HG02588 (cell line): ENCODE data around the gene ABR.
"Not testable (repeated sequence)": the region's sequence is repeated elsewhere in the genome, so short reads cannot be mapped to it uniquely, and the experiment has no call there.

Source experiments
- ATAC-seq: cut with Tn5 transposase; IDR thresholded peaks from one replicate; pipeline ENCODE4 v1.9.1; 2021; ENCODE audit warnings: mild to moderate bottlenecking, moderate library complexity; ENCODE audit not compliant: unreplicated experiment

ABR gene

GRCh38 chr17:1073963-1074625 lies 105.7 kb downstream of the ABR start:
- ATAC-seq = not testable (repeated sequence)

DNA sequence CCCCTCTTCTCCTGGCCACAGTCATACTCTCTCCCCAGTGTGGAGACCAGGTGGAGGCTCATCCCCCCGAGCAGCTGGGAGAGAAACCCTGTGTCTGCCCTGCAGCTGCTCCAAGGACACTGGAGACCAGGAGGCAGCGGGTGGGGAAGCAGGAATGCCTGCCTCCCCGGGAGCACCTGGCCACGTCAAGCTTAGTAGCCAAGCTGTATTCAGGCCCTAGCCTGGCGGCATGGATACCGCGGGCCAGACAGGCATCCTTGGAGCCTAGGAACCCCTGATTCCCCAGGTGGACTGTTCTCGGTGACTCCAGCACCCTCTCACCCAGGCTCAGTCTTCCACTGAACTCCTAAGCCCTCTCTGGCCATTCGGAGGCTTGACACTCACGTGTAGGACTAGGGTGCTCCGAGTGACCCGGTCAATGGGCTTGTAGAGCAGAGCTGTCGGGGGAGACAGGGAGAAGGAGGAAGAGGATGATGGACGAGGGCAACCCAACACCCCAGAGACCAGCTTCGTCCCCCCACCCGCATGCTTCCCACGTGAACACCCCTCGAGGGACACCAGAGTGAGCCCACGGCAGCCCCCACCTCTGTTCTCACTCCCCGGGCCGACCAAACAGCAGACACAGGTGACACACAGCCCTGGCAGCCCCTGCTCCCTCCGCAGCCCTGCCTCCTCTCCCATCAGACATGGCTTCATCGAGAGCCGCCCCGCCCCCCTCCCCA lies 106.4 kb downstream of the ABR start:
- no peak for ATAC-seq

- ATAC-seq = no peak
Observed at GRCh38 chr17:1072551-1072961, 107.2 kb downstream of the ABR start.

GRCh38 chr17:1071103-1071825 lies 108.5 kb downstream of the ABR start:
- no peak for ATAC-seq

DNA sequence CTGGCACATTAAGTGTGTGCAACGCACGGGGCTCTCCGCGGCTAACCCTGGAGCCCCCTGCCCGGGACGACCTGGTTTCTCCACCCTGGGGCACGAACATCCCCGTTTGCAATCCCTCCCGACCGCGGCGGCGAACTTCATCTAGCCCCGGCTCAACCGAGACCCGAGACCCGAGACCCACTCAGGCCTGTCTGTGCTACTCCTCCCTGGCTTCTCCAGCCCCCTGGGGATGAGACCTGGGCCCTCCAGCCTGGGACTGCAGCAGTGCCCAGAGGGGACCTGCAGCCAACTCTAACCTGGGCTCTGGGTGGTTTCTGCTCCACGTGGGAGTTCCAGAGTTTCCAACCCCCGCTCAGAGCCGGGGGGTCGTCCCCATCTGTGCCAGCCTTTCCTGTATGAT lies 109.4 kb downstream of the ABR start:
- ATAC-seq = no peak

DNA sequence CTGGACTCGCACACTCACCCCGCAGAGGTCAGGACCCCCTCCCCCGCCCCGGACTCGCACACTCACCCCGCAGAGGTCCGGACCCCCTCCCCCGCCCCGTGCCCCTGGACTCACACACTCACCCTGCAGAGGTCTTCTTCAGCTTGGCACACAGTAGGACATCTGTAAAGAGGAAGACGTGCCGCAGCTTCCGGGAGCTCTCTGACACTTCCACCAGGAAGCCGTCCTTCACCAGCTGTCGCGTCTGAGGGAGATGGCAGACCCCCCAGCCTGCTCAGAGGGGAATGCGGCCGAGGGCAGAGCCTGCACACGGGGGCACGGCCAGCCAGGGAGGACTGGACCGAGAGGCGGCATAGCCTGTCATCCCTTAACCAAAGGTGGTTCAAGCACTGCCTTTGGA lies 109.9 kb downstream of the ABR start:
- no peak for ATAC-seq

- ATAC-seq = no peak
Observed at GRCh38 chr17:1068356-1068755, 111.4 kb downstream of the ABR start.

- no peak for ATAC-seq
Observed at GRCh38 chr17:1067282-1067956, 112.4 kb downstream of the ABR start.

GRCh38 chr17:1065416-1065815 lies 114.4 kb downstream of the ABR start:
- not testable (repeated sequence) for ATAC-seq

DNA sequence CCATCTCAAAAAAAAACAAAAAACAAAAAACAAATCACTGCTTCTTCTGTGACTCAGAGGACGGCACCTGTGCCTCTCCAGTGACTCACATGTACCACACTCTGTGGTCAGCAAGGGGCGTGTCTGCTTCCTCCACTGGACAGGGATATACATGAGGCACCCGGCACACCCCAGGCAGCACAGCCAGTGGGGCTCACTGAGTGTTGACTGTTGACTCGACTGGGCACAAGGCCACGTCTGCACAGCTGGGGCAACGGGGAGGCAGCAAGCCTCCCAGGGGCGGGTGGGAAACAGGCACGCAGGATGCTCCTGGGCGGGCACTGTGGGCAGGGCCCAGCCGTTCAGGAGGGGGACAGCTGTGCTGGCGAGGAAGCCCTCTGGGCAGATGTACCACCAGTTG lies 118.8 kb downstream of the ABR start:
- no peak for ATAC-seq

GRCh38 chr17:1059131-1059795 lies 120.5 kb downstream of the ABR start:
- no peak for ATAC-seq

DNA sequence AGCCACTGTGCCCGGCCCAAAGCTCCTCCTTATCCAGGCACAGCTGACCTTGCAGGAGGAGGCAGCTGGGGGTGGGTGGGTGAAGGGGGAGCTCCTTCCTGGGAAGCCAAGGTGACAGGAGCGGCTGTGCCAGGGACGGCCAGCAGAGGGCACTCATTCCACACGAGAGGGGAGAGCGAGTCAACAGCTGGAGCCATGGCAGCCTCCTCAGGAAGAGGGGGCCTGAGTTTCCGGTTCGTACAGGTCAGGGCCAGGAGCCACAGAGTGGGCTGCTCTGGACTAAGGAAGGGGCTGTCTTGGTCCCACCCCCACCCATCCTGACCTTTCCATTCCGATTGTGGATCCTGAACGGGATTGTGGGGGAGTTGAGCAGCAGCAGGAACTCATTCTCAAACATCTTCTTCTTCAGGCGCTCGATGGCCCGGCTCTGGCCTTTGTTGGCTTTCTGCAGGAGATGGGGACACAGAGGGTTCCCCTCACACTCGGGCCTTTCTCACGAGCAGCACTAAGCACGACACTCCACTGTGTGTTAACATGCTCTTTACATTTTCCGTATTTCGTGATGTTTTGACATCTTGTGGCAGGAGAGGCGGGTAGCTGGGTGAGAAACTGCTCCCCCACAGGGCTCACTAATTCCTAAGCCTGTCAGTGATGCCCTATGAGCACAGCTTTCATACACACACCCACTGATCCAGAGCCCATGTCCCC lies 121.2 kb downstream of the ABR start:
- no peak for ATAC-seq

GRCh38 chr17:1056761-1057160 lies 123.0 kb downstream of the ABR start:
- no peak for ATAC-seq

DNA sequence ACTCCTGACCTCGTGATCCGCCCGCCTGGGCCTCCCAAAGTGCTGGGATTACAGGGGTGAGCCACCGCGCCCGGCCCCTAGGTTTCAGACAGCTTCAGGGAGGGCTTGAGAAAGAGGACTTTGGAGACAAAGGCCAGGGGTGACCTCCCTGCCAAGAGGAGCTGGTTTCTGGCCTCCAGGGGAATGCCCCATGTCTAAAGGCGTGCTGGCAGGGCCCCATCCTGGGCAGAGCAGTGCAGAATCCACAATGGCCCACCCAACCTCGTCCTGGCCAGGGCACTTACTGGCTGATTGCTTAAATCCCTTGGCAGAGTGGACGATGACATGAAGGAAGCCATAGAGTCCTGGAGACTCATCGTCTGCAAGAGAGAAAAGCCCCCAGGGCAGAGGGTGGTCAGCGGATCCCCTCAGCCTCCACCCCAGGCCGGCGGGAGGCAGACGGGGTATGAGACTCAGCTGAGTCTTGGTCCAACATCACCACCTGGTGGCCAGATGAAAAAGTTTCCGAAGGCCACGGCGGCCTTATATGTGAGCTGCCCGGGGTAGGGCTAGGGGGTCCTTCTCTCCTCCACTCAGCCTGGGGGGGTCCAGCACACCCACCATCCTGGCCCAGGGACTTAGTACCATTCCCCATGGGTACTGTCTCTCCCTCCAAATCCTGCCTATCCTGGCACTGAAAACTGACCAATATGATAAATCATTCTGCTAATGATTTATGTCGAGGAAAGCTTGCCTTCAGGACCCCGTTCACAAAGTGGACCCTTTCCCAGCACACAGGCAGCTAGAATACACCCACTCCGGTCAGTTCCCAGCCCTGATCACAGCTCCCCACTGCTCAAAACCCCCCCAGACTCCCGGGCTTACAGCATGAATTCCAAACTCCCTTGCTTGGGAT lies 123.8 kb downstream of the ABR start:
- no peak for ATAC-seq

GRCh38 chr17:1055231-1055630 lies 124.5 kb downstream of the ABR start:
- ATAC-seq = no peak

GRCh38 chr17:1054656-1055055 lies 125.1 kb downstream of the ABR start:
- no peak for ATAC-seq

DNA sequence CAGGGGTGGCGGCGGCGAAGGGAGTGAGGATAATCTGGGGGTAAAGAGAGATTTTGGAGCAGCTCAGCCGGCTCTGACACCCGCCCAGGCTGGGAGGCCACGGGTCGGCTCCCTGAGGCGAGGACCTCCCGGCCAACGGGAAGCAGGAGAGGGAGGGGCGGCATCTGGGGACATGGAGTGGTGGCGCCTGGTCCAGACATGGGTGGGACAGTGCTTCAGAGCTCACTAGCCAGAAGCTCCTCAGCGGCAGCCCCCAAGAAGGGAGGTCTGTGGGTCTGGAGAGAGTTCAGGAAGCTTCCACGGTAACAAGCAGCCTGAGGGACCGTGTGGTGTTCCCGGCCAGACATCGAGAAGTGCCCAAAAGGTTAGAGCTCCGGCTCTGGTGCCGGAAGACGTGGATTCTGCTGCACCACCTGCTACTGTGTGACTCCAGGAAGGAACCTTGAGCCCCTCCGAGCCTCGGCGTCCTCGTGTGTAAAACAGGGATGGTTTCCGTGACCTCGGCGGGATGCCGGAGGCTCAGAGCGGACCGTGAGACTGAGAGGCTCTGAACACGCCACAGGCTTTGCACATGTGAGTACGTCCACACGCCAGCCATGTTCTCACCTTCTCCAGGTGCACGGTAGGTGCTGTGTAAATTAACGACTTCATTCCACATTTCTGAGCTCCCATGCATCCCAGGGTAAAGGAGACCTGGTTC lies 126.0 kb downstream of the ABR start:
- ATAC-seq = no peak

DNA sequence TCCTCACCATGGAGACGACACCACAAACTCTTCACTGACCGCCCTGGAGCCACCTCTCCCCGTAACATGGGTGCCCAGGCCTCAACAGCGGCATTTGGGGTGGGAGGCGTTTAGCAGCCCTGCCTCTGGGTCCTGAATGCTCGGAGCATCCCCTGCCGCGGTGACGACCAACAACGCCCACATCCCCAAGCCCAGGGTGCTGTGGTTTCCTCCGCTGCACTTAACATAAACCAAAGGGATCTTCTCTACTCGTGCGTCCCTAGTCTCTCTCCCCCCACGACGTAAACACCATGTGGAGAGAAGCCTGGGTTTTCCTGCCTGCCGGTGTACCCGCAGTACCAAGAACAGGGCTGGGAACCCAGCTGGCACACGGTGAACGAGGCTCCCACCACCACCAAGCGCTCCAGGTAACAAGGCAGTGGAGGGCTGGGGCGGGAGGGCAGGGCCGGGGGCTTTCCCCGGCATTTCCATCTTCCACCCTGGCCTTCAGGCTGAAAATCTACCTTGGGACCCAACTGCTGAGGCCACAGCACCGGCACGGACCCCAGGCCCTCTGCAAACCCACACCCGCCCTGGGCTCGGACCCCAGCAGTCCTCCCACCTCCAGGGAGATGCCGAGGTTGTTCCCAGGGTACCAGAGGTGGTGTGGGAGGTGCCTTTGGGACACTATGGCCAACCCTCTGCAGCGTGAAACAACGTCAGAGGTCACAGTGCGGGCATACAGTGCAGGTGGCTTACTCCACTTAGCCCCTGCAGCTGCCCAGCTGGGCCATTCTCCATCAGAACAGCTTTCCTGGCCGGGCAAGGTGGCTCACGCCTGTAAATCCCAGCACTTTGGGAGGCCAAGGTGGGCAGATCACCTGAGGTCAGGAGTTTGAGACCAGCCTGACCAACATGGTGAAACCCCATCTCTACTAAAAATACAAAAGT lies 128.5 kb downstream of the ABR start:
- ATAC-seq = no peak
